Motor neuron (in vitro differentiated cells): Measurements from ENCODE around the gene PLD3. TPM values are rescaled to one million over a fixed set of nuclear protein-coding genes. Genes with fewer than 3 reads are reported as not detected.

ENCODE experiments used
- ATAC-seq, 8 experiments: fragments of 200-7000 bp; cut with Tn5 transposase; replicated peaks in 6 of 8; 2 replicates each; pipeline ENCODE4 v1.8.0; 2021; ENCODE audit warnings: mild to moderate bottlenecking in 8 of 8, moderate library complexity in 8 of 8
- H3K27ac ChIP-seq, 2 donors: fragments of 250-450 bp; sonication (Bioruptor Pico); 2 replicates each; pipeline ENCODE4 v1.9.0; 2021; ENCODE audit warnings: antibody characterized with exemption in 2 of 2, mild to moderate bottlenecking in 2 of 2, moderate library complexity in 1 of 2
- H3K4me1 ChIP-seq, 2 donors: fragments of 250-450 bp; sonication (Bioruptor Pico); replicated peaks in 1 of 2; 2 replicates each; pipeline ENCODE4 v1.6.1; 2021; ENCODE audit warnings: antibody characterized with exemption in 2 of 2, mild to moderate bottlenecking in 2 of 2, moderate library complexity in 1 of 2
- H3K4me3 ChIP-seq, 5 donors: fragments of 250-450 bp; sonication (Bioruptor Pico); 2 replicates each; pipeline ENCODE4 v1.9.0; 2021; ENCODE audit warnings: antibody characterized with exemption in 5 of 5, mild to moderate bottlenecking in 5 of 5, moderate library complexity in 4 of 5
- WGBS, 10 experiments: fragments of 450-650 bp; shearing (Covaris generic); methylation state at CpG; one replicate each; pipeline ENCODE4 v1.0.0; 2022; 5-methylcytosine and 5-hydroxymethylcytosine counted together
- in situ Hi-C, 9 experiments: fragments of 400-800 bp; cut with MboI; loops; one replicate each; pipeline ENCODE4 v1.15.0; 2021; ENCODE audit warnings: low sequenced_read_pairs in 9 of 9, low pct_unique_long_range_greater_than_20kb in 2 of 9; ENCODE audit not compliant: unreplicated experiment in 9 of 9
- total RNA-seq, 8 experiments: library from RNA; unstranded; fragments of 300-600 nt; gene quantifications; 2 replicates each; pipeline versions ENCODE4 v1.2.3 to v1.2.4, GENCODE V29; 2022

Gene PLD3
- total RNA-seq, 8 experiments from 2014 or later: 119 to 604 (median 360) TPM

DNA sequence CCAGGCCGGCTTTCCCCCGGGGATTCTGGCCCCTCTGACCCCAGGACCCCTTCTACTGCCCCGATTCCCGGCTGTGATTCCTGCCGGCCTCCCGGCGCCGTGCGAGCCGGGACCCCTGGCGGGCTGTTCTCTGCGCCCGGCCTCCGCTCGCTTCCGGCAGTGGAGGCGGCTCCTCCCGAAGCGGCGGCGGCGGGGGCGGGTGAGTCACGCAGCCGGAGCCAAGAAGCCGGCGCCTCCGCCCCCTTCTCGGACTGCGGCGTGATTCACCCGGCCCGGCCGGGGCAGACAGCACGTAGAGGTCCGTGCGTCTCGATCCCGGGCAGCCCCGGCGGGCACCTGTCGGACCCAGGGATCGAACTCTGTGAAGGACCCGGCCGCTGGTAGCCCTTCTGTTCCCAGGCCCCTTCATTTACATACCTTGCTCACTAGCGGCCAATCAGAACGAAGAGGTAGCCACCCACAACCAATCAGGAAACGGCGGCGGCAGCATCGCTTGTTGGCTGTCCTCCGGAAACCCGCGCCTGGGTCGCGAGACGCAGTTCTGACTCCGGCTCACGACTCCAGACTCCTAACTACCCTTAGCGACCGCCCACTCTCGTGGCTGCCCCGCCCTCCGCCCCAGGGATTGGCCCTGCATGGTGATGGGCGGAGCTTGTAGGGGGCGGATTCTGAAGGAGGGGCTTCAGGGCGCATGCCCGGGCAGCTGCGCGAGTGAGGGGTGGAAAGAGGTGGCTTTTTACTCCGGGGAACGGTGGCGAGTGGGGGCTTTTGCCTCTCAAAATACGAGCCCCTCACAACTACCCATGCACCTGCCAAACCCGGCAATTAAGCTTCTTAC is 77.2 kb downstream of the PLD3 start, which contains the start of gene SERTAD1:
Gene SERTAD1, minus strand, starts transcription at position 543 of the 838 bp plus-strand sequence. CDS start 2,446 bp downstream, outside the sequence.
- in situ Hi-C loops: no loop called here
- peak; percentile 73 to 92 (median 86) for ATAC-seq
- peaks cover 4 to 8% of the 10 kb centered on the region in 2 donors for H3K4me1 ChIP-seq
- H3K27ac ChIP-seq: peak within 1 kb of the TSS; percentile 82 to 87
- 0 to 2% (median 0%) methylated on average over 1 to 22 of the region's 75 CpGs; no CpG with 5 or more reads in 5 of the 10 experiments for WGBS, 10 experiments
- peak within 1 kb of the TSS; percentile 55 to 84 (median 63) for H3K4me3 ChIP-seq

Other genes starting within 250 kb of the PLD3 start
- 10 to 100 TPM in 6 of 8 experiments, 1 to 10 TPM in 2; 4.4 to 22.2 (median 15.9) TPM for gene MAP3K10, start 157.3 kb upstream of the PLD3 start, total RNA-seq
- 10 to 100 TPM in 5 of 8 experiments, 1 to 10 TPM in 1, under 1 TPM in 2; 0.45 to 25.6 (median 13.5) TPM for gene TTC9B, start 130.3 kb upstream of the PLD3 start, total RNA-seq
- under 1 TPM in 6 of 8 experiments, not detected in 2; 0.16 to 0.81 (median 0.30) TPM for gene CCNP, start 122.0 kb upstream of the PLD3 start, total RNA-seq
- gene AKT2, start 63.4 kb upstream of the PLD3 start, total RNA-seq: 100 to 1,000 TPM in 2 of 8 experiments, 10 to 100 TPM in 6; 21.0 to 141 (median 44.0) TPM
- gene C19orf47, start 298 bp upstream of the PLD3 start, total RNA-seq: 10 to 100 TPM in 7 of 8 experiments, 1 to 10 TPM in 1; 9.8 to 16.7 (median 13.3) TPM
- gene HIPK4, start 41.5 kb downstream of the PLD3 start, total RNA-seq: under 1 TPM in 7 of 8 experiments, not detected in 1; 0.07 to 0.52 (median 0.25) TPM
- 1 to 10 TPM in 6 of 8 experiments, under 1 TPM in 2; 0.71 to 4.1 (median 1.3) TPM for gene PRX, start 64.7 kb downstream of the PLD3 start, total RNA-seq
- gene SERTAD1, start 77.3 kb downstream of the PLD3 start, total RNA-seq: 10 to 100 TPM in 2 of 8 experiments, 1 to 10 TPM in 6; 2.6 to 14.8 (median 3.5) TPM
- gene SERTAD3, start 95.6 kb downstream of the PLD3 start, total RNA-seq: 10 to 100 TPM; 11.2 to 28.6 (median 18.2) TPM
- gene BLVRB, start 117.0 kb downstream of the PLD3 start, total RNA-seq: 100 to 1,000 TPM in 1 of 8 experiments, 10 to 100 TPM in 6, 1 to 10 TPM in 1; 7.7 to 144 (median 48.3) TPM
- gene SPTBN4, start 118.3 kb downstream of the PLD3 start, total RNA-seq: 10 to 100 TPM in 1 of 8 experiments, 1 to 10 TPM in 6, under 1 TPM in 1; 0.56 to 10.1 (median 3.0) TPM
- 10 to 100 TPM in 7 of 8 experiments, 1 to 10 TPM in 1; 10.0 to 37.1 (median 21.2) TPM for gene SHKBP1, start 228.2 kb downstream of the PLD3 start, total RNA-seq